GM18502 (cell line): Measurements from ENCODE around the gene FAM240B.

ENCODE experiments used
- ATAC-seq: cut with Tn5 transposase; IDR thresholded peaks from one replicate; pipeline ENCODE4 v1.9.1; 2021; ENCODE audit warnings: mild to moderate bottlenecking; ENCODE audit not compliant: unreplicated experiment, poor library complexity

FAM240B gene

DNA sequence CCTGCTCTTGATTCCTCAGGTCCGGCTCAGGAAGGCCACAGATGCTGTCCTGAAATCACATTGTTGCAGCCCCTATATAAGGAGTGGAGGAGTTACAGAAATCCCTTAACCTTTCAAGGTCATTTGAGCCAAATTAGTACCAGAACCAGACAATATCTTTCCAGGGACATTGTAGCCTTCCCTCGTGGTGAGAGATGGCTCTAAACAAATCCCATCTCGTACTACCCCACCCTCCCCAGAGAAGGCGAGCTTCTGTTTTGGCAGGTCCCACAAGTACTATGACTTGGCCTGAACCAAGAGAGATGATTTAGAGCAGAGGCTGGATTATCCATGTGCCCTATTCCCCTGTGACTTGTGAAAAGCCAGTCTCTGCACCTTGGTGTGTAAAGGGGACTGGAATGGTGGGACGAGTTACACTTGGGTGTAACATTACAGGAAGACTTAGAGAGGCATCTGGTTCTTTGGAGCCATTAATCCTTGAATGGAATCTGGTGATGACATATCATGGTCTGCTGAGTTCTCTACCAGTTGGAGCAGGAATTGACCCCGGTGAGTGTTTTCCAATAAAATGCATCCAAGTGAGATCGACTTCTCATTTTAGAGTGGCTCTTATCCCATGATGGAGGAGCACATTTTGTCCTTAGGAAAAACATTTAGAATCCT, at the start of gene FAM240B:
Gene FAM240B (minus strand): TSS at position 51 of the 663 bp plus-strand sequence. CDS start 16,134 bp downstream, outside the sequence.
- ATAC-seq, result no peak

DNA sequence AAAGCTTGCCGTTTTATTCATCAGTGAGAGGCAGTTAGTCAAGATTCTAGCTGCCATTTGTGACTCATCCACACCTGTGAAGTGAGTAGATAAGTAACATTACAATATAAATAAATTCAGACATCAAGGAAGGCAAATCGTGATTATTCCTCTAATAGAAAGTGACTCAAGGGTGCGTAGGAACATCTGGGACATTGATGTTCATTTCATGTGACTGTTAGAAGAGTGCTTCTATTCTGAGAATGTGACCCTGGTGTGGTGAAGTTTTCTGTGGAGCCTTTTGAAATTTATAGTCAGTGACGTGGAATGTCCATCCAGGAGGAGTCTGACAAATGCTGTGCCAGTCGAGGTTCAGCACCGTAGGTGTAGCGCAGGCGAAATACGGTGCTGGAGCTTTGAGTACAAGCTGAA, 48.4 kb upstream of the FAM240B start:
- ATAC-seq, result no peak

DNA sequence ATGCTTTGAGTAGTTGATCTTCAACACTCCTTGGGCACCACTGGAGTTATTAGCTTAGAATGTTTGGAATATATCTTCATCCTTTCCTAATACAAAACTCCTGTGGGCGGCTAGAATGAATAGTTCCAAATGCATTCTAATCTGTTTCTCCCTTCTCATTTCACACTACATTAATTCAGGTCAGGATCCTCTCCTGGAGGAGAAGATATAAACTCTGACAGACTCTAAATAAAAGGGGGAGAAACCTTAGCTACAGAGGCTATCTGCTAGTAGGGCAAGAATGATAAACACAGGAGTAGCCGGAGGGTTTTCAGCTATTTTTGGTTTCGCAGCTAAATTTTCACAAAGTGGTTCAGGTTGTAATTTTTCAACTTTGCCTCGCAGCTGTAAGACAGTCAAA, 45.2 kb upstream of the FAM240B start:
- no peak for ATAC-seq

DNA sequence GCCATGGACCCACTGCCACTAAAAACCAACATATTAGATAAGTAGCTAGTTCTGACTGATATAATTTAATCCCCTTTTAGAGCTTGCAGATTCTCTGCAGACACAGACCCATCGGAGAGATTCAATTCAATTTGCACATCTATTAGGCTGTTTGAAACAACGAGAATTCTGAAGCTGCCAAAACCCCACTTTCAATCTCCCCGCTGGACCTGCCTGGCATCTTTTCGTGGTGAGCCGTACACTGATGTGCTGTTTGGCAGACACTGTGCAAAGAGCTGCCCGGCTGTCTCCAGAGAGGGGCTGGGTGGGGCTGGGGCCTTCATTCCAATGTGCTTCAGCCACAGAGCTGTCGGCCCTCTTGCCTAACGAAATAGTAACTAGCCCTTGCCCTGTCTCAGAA, 42.1 kb upstream of the FAM240B start:
- ATAC-seq, result no peak

DNA sequence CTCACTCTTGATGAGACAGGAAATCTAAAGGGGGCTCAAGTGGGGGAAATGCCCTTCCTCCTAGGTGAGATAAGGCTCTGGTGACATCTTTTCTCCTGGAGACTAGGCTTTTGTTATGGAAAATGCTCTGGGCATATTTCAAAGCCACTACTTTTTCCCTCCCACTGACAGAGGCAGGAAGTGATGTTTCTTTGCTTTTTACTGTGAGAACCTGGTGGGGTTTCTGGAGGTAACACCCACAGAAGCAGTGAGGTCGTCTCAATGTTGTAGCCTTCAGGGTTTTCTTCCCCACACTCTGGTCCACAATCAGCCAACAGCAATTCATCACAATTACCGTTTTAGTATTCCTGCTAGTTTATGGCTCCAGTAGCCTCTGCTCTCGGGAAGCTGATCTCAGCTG, 41.4 kb upstream of the FAM240B start:
- ATAC-seq, result no peak

DNA sequence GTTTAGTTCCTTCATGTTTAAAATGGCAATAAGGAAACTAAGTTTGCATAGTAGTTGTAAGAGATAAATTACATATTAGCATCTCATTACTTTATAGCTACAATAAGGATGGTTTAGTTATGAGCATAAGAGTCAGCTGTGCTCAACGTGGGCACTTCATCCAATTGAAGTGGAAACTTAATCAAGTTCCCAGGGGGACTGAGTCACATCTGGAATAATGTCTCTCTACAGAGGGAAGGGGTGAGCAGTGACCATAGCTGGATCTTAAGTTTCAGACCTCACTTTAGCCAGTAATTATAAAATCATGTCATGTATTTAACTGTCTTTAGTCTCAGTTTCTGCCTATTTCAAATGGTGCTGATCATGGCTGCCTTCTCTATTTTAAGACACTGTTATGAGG, 36.8 kb upstream of the FAM240B start:
- ATAC-seq, result no peak

DNA sequence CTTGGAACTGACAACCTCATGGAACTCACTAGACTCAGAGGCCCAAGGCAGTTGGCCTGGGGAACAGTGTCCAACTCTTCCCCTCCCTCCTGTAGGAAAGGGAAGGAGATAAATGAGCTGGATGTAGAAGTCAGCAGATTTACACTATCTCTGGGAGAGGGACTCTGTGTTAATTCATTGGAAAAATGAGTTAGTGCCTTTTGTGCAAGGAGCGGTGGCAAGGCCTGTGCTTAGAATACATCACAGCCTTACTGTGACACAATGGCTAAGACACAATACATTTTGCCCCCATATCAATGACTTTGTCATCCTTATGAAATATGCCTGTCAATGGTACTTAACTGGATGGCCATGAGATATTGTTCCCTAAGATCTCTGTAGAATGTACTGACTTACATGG, 28.0 kb upstream of the FAM240B start:
- no peak for ATAC-seq

DNA sequence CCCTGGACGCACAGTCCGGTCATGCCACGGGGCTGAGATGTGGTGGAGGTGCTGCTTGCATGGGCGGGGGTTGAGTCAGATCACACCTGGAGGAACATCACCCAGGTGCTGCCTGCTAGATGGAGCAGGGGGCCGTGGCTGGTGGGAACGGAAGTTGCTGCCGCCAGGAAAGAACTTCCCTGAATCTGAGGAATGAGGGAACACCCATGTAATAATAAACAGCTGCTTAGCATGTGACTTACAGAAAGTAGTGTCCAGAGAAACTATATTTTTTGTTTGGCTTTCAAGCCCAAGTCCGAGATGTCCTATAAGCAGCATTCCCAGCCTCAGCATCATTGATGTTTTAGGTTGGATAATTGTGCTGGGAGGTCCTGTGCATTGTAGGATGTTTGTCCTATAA, 27.1 kb upstream of the FAM240B start:
- no peak for ATAC-seq

DNA sequence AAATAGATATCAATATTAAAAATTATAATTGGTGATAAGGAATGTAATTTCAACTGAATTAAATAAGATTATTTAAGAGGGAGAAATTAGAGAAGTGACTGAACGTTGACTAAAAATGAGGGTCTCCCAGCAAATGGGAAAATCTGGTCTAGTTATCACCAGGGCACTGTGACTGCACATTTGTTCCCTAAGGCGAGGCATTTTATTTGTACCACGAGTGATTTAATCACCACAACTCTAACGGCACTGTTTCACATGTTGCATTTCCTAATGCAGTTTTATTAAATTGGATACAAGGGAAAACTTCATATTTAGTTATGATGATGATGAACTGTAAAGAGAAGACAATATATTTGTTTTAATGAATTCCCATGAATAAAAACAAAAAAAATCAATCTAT, 26.4 kb upstream of the FAM240B start:
- no peak for ATAC-seq

DNA sequence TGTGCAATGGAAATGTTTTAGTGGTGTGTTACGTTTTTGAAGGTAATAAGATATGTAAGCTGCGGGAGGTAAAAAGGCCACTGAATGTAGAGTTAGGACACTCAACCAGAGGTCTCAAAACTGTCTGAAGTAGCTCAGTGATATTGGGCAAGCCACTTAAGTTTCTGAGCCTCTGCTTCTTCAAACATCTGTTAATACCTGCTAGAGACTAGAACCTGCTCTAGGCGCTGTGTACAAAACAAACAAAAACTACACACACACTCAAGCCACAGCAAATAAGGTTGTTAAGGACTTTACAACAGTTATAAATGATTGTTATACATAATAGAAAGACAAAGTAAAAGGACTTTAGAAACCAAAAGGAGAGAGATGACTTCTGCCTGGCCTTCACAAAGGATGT, 24.6 kb upstream of the FAM240B start:
- no peak for ATAC-seq

DNA sequence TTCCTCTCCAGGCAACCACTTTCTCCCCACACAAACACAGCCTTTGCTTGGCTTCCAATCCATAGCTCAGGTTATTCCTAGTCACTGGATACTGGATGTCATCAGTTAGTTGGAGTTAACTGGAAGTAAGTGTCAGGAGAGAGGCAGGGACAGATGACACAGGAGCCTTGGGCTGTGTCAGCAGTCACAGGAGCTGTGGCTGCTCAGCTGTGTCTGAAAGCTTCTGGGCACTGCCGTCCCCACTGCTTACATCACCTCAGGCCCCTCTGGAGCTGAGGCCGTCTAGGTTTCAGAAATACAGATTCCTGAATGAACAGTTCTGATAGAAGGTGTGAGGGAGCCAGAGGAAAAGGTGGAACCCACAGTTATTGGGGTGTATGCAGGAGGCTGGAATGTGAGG, 17.3 kb upstream of the FAM240B start:
- no peak for ATAC-seq

DNA sequence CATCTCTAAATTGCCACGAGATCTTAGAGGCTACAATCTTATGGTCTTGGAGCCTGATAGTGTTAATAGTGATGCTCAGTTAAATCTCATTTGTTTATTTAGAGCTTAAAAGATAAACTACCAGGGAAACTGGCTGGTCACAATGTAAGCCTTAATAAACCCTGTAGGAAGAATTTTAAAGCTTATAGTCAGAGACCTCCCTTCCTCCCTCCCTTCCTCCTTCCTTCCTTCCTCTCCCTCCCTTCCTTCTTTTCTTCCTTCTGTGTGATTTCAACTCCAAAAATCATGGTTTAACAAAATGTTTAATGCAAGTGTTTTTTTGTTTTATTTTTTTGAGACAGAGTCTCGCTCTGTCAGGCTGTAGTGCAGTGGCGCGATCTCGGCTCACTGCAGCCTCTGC, 14.9 kb upstream of the FAM240B start:
- no peak for ATAC-seq

DNA sequence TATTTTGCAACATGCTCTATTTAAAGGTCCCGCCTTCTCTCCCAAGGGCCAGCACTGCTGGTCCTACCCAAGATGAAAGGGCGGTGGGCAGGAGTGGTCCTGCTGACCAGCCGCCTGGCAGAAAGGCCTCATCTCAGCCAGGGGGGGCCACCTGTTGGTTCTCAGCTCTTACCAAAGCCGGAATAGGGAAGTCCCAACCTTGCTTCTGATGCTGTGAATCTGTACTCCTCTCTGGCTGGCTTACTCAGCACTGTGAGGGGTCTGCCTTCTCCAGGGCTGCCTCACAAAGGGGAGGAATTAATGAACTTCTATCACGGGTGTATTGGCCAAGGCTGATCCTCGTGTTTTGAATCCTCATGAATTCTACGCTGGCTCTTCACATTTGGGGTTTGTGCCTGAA, 13.6 kb upstream of the FAM240B start:
- ATAC-seq, result no peak

DNA sequence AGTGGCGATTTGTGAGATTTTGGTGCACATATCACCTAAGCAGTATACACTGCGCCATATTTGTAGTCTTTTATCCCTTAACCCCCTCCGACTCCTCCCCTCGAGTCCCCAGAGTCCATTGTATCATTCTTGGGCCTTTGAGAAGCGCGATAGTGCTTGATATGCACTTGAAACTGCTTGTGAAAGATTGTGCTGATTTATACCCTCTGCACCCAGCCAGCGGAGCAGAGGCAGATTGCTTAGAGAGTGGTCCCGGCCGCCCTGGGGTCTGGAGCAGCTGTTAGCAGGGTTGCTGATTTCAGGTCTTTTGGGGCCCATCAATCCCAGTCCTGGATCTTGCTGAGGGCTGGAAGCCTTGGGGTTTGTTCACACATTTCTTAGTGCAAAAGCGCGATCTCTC, 13.0 kb upstream of the FAM240B start:
- ATAC-seq, result no peak

DNA sequence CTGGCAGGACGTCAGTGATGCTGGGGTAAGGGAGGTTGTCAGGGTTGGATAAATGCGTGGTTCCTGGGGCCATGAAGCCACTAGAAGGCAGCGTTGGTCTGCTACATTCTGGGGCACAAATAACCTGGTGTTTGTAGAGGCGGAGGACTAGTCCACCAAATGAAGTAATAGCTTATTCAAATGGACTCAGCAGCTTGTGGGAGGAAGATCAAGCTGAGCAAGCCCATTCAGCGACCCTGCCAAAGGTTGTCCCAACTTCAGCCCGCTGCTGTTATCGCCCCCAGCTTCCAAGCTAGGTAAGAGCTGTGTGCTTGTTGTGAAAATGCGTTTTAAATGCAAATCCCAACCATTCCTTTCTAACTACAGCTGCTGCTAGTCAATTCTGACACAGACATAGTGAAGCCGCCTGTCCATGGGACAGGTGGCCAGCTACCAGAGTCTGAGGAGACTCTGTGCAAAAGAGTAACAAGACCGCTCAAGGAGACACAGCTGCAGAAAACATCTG, 7.6 kb upstream of the FAM240B start:
- no peak for ATAC-seq

DNA sequence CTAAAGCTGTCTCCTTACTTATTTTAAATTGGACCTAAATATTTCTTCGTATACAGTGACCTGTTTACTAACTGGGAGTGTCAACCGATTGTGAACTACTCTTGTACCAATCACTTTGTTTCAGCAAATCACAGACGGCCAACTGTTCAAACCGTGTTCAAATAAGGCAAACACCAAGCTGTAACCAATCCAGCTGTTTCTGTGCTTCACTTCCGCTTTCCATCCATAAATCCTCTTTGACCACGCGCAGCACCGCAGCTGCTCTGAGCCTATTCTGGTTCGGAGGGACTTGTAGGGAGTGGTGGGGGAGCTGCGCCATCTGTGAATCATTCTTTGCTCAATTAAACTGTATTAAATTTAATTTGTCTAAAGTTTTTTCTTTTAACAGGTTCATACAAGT, 4.8 kb upstream of the FAM240B start:
- ATAC-seq, result no peak

DNA sequence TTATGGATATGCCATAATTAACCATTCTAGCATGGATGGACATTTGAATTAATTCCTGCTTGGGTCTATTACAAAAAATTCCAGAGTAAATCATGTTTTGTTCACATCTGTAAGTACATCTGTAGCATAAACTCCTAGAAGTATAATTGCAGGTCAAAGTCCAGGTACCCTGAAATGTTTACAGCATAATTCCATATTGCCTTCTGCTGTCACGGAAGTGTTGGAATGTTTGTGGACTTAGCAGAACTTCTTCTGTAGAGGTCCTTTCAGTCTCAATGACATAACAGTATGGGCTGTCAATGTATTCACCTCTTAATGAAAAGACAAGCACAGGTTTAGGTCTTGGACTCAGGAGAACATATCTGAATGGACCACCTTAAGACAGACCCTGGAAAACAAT, 1.8 kb downstream of the FAM240B start:
- no peak for ATAC-seq

DNA sequence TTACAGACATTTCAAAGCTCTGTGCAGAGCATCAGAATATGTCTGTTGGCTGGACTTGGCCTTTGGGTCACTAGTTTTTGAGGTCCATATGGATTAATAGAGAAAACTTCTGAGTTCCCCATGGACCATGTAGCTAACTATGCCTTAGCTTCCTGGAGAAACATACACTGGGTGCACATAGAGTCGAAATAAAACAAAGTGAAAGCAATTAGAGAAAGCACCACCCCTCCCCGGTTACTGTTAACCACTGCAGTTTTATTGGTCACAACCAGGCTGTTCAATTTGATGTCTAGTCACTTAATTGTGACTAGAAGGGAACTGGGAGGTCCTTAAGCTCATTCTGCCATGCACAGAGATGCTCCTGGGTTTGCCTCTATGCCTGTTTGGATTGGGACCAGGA, 4.2 kb downstream of the FAM240B start:
- no peak for ATAC-seq

DNA sequence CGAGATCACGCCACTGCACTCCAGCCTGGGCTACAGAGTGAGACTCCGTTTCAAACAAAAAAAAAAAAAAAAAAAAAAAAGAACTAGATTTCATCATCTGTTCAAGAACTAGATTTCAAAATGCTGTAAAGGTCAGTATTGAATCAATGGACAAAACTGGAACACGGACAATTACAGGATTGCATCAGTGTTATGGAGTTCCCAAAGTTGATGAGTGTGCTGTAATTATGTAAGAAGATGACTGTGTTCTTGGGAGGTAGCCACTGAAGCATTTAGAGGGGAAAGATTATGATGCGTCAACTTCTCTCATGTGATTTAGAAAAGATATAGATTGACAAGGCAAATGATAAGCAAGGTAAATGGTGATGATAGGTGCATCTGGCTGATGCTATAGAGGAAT, 6.5 kb downstream of the FAM240B start:
- no peak for ATAC-seq

DNA sequence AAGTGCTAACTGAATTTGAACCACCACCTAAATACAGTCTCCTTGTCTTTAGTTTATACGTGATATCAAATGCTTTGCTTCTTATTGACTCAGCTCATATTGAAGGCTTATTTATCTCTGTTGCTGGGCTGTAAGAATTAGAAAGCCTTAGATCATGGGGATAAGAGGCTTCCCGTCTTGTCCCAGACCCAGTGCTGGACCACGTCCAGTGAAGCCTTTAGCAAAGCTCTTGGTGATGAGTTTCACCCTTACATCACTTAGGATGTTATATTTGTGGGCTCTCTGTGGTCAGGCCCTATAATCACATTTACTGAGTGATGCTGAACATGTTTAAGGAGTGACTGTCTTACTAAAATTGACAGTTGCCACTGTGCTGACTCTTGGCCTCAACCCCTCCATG, 11.2 kb downstream of the FAM240B start:
- ATAC-seq, result no peak

DNA sequence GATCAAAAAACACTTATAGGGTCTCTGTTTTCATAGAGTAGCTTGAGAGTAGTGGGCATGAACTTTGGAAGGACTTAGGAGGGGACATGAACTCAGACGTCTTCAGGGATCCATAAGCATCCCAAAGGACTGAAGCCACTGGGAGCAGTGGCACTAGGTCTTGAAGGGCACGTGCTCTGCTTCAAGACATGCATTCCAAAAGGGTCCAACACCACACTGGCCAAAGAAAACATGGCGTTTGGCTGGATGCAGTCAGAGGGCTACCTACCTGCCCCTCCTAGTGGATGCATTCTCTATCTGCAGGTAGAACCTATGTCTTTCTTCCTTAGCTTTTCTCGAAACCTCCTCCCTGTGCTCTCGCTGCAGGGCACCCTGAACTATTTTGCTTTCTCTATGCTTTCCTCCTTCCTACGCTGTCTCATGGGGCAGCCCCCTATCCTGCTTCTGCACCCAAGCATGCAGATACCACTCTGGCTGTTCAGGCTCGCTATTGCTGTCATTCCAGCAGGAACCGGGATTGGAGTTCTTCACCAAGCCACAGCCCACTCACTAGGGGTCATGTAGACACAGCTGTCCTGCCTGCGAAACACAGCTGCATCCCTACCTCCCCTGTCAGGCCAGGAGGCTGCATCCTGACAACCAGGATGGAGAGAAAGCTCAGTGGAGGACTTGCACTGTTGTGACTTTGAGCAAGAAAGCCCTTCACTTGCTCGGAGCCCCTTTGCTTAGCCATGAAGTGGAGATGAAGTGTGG, 11.9 kb downstream of the FAM240B start:
- no peak for ATAC-seq

DNA sequence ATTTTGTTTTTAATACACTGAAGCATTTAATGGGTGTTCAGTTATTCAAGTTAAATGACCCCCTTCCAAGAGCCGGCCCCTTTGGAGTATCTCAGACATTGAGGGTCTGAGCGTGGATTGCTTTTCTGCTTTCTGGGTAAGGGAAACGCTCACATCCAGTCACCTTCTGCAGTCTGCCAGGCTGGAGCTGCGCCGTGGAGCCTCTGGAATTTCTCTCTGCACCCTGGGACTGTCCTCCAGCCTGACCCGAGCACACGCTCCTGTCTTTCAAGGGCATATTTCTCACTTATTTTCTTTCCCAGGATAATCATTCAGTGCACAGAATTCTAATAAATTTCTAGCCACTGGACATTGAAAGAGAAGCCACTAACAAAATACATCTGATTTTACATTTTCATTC, 13.4 kb downstream of the FAM240B start:
- no peak for ATAC-seq
